MG63 (cell line): Measurements from ENCODE around the gene GLUL. TPM values are rescaled to one million over a fixed set of nuclear protein-coding genes. Genes with fewer than 3 reads are reported as not detected.

ENCODE experiments used
- DNase-seq: peaks from one replicate; pipeline ENCODE4 v3.0.0-alpha.2; 2020
- H3K27me3 ChIP-seq: fragments of 250-450 bp; sonication (Bioruptor Pico); 2 replicates; pipeline ENCODE4 v1.5.1; 2020; ENCODE audit warnings: mild to moderate bottlenecking, moderate library complexity
- H3K36me3 ChIP-seq: fragments of 250-450 bp; sonication (Bioruptor Pico); 2 replicates; pipeline ENCODE4 v1.5.1; 2020; ENCODE audit warnings: mild to moderate bottlenecking, moderate library complexity
- H3K4me3 ChIP-seq: fragments of 250-450 bp; sonication (Bioruptor Pico); 2 replicates; pipeline ENCODE4 v1.5.1; 2020; ENCODE audit warnings: mild to moderate bottlenecking, moderate library complexity
- H3K9me3 ChIP-seq: fragments of 250-450 bp; sonication (Bioruptor Pico); 2 replicates; pipeline ENCODE4 v1.5.1; 2020; ENCODE audit warnings: mild to moderate bottlenecking, moderate library complexity
- total RNA-seq: library from RNA; depleted of rRNA; stranded (reverse); fragments of >200 nt; shearing (Covaris generic); gene quantifications from 2 replicates; pipeline ENCODE4 v1.2.3, GENCODE V29; 2014; ENCODE audit warnings: low replicate concordance

GLUL gene
- total RNA-seq, 1 experiment from 2014 or later, result 173 TPM

- H3K4me3 ChIP-seq, result no peak overlapping the region
- H3K36me3 ChIP-seq, result no peaks in the 10 kb centered on the region
- H3K27me3 ChIP-seq, result peaks cover 3% of the 10 kb centered on the region; the same call in 1 of the 2 replicates
- H3K9me3 ChIP-seq, result peaks cover 10% of the 10 kb centered on the region
- DNase-seq, result no peak
These were observed 14.0 kb upstream of the GLUL start for GRCh38 chr1:182405578-182405977.

GRCh38 chr1:182404781-182405180, 13.2 kb upstream of the GLUL start:
- Histone ChIP-seq H3K27me3 (peaks cover 3% of the 10 kb centered on the region; the same call in 1 of the 2 replicates), H3K36me3 (no peaks in the 10 kb centered on the region), H3K9me3 (peaks cover 10% of the 10 kb centered on the region), H3K4me3 (no peak overlapping the region)
- no peak for DNase-seq

GRCh38 chr1:182400567-182400966, 9.0 kb upstream of the GLUL start, which contains the start of gene TEDDM1:
Gene TEDDM1, minus strand, starts transcription at chr1:182400667. Its CDS starts 182 bp downstream, at chr1:182400485.
- H3K9me3 ChIP-seq, result peaks cover 5% of the 10 kb centered on the region
- no peak for DNase-seq

GRCh38 chr1:182397653-182398393, 6.2 kb upstream of the GLUL start:
- Histone ChIP-seq H3K36me3 (no peaks in the 10 kb centered on the region), H3K9me3 (no peaks in the 10 kb centered on the region), H3K4me3 (no peak overlapping the region), H3K27me3 (no peaks in the 10 kb centered on the region)
- DNase-seq, result no peak

More at GRCh38 chr1:182400567-182400966, 9.0 kb upstream of the GLUL start, which contains the start of gene TEDDM1:
- Histone ChIP-seq H3K36me3 (no peaks in the 10 kb centered on the region), H3K4me3 (no peak within 1 kb of the TSS), H3K27me3 (peaks cover 3% of the 10 kb centered on the region; the same call in 1 of the 2 replicates)

- Histone ChIP-seq H3K27me3 (no peaks in the 10 kb centered on the region), H3K4me3 (no peak overlapping the region), H3K36me3 (no peaks in the 10 kb centered on the region), H3K9me3 (no peaks in the 10 kb centered on the region)
- DNase-seq, result no peak
These were observed 4.3 kb upstream of the GLUL start for GRCh38 chr1:182395906-182396305.

GRCh38 chr1:182394055-182394775, 2.6 kb upstream of the GLUL start:
- no peaks in the 10 kb centered on the region for H3K9me3 ChIP-seq
- no peak for DNase-seq
- H3K27me3 ChIP-seq, result no peaks in the 10 kb centered on the region
- peaks cover 11% of the 10 kb centered on the region; the same call in 1 of the 2 replicates for H3K36me3 ChIP-seq
- no peak overlapping the region for H3K4me3 ChIP-seq

- Histone ChIP-seq H3K4me3 (peak overlapping the region; percentile 96), H3K9me3 (no peaks in the 10 kb centered on the region), H3K36me3 (peaks cover 29% of the 10 kb centered on the region), H3K27me3 (no peaks in the 10 kb centered on the region)
- DNase-seq, result no peak
These were observed 749 bp upstream of the GLUL start for GRCh38 chr1:182392050-182393028.

GRCh38 chr1:182391028-182391361, 595 bp downstream of the GLUL start:
- H3K4me3 ChIP-seq, result peak overlapping the region; percentile 96
- DNase-seq, result no peak

GRCh38 chr1:182389619-182390047, 2.0 kb downstream of the GLUL start:
- Histone ChIP-seq H3K9me3 (no peaks in the 10 kb centered on the region), H3K36me3 (peaks cover 54% of the 10 kb centered on the region), H3K27me3 (no peaks in the 10 kb centered on the region), H3K4me3 (peak overlapping the region; percentile 96)
- DNase-seq, result no peak

More at GRCh38 chr1:182391028-182391361, 595 bp downstream of the GLUL start:
- Histone ChIP-seq H3K36me3 (peaks cover 43% of the 10 kb centered on the region), H3K27me3 (no peaks in the 10 kb centered on the region), H3K9me3 (no peaks in the 10 kb centered on the region)

GRCh38 chr1:182388392-182389134, 3.0 kb downstream of the GLUL start:
- Histone ChIP-seq H3K4me3 (peak overlapping the region; percentile 96), H3K27me3 (no peaks in the 10 kb centered on the region), H3K9me3 (no peaks in the 10 kb centered on the region), H3K36me3 (peaks cover 65% of the 10 kb centered on the region)
- DNase-seq, result no peak

GRCh38 chr1:182387566-182387965, 4.0 kb downstream of the GLUL start:
- no peak for DNase-seq
- no peaks in the 10 kb centered on the region for H3K27me3 ChIP-seq
- no peaks in the 10 kb centered on the region for H3K9me3 ChIP-seq
- no peak overlapping the region for H3K4me3 ChIP-seq
- peaks cover 71% of the 10 kb centered on the region for H3K36me3 ChIP-seq

GRCh38 chr1:182386980-182387379, 4.6 kb downstream of the GLUL start:
- H3K27me3 ChIP-seq, result no peaks in the 10 kb centered on the region
- no peaks in the 10 kb centered on the region for H3K9me3 ChIP-seq
- no peak for DNase-seq
- H3K4me3 ChIP-seq, result no peak overlapping the region
- H3K36me3 ChIP-seq, result peaks cover 76% of the 10 kb centered on the region

- peaks cover 76% of the 10 kb centered on the region for H3K36me3 ChIP-seq
- DNase-seq, result no peak
- H3K27me3 ChIP-seq, result no peaks in the 10 kb centered on the region
- H3K4me3 ChIP-seq, result no peak overlapping the region
- no peaks in the 10 kb centered on the region for H3K9me3 ChIP-seq
These were observed 5.4 kb downstream of the GLUL start for GRCh38 chr1:182385885-182386853.

GRCh38 chr1:182384387-182384960, 7.1 kb downstream of the GLUL start:
- Histone ChIP-seq H3K9me3 (no peaks in the 10 kb centered on the region), H3K4me3 (no peak overlapping the region), H3K36me3 (peaks cover 68% of the 10 kb centered on the region), H3K27me3 (no peaks in the 10 kb centered on the region)
- no peak for DNase-seq

- H3K27me3 ChIP-seq, result no peaks in the 10 kb centered on the region
- peaks cover 63% of the 10 kb centered on the region for H3K36me3 ChIP-seq
- DNase-seq, result no peak
- no peak overlapping the region for H3K4me3 ChIP-seq
- no peaks in the 10 kb centered on the region for H3K9me3 ChIP-seq
These were observed 7.7 kb downstream of the GLUL start for GRCh38 chr1:182383934-182384333.
